K562 (cell line): ENCODE data around the gene GNG14. TPM values are rescaled to one million over a fixed set of nuclear protein-coding genes. Genes with fewer than 3 reads are reported as not detected.

Source experiments
- ATAC-seq: fragments of 200-7000 bp; cut with Tn5 transposase; 3 replicates; pipeline ENCODE4 v1.9.1; 2020; ENCODE audit warnings: moderate library complexity
- BruUV-seq: library from RNA; stranded (reverse); fragments of 400-500 nt; replicated peaks from 2 replicates; lab custom pipeline; 2021; lab: Mats Ljungman, UMichigan
- CTCF ChIA-PET: fragments of 300-600 bp; formaldehyde crosslinking; extraction: SDS; loops from one replicate; lab custom pipeline; 2021; ENCODE audit warnings: low intra/inter-chr PET ratio; lab: Yijun Ruan, JAX
- POLR2A ChIA-PET: fragments of 300-600, 350-650 bp; sonication (Branson Sonifier 250); formaldehyde crosslinking; extraction: SDS; loops from one replicate; lab custom pipeline; 2021; ENCODE audit warnings: antibody characterized with exemption, inconsistent platforms; lab: Yijun Ruan, JAX
- DNase-seq, 4 experiments: peaks; one replicate each; pipeline versions ENCODE4 v3.0.0 to v3.0.0-alpha.2; 2011 to 2018; ENCODE audit warnings: low spot score in 3 of 4, mixed read lengths in 3 of 4; ENCODE audit errors: extremely low read depth in 1 of 4
- FAIRE-seq: peaks from 2 replicates; lab custom pipeline; 2011; peaks lifted over from hg19 to GRCh38; lab: Jason Lieb, UNC
- H2AFZ ChIP-seq: 2 replicates; pipeline ENCODE4 v1.6.0; 2011; ENCODE audit warnings: low read depth, low read length, control low read depth, inconsistent platforms
- H3K27ac ChIP-seq: fragments of 200-600 bp; 3 replicates; pipeline ENCODE4 v1.8.0; 2011; ENCODE audit warnings: low read depth, mild to moderate bottlenecking, control low read depth, inconsistent platforms, low read length, moderate library complexity, mixed read lengths; ENCODE audit errors: extremely low read depth
- H3K27me3 ChIP-seq, 2 experiments: fragments of 300-600 bp in 1 of 2; 2 replicates in 1 of 2; 3 replicates in 1 of 2; pipeline versions ENCODE4 v1.6.0 to v1.8.0; 2011; ENCODE audit warnings: inconsistent platforms in 2 of 2, low read length in 2 of 2, mild to moderate bottlenecking in 1 of 2, mixed read lengths in 1 of 2, moderate library complexity in 1 of 2; ENCODE audit not compliant: control insufficient read depth in 2 of 2, insufficient read depth in 2 of 2
- H3K36me3 ChIP-seq: fragments of 300-600 bp; 3 replicates; pipeline ENCODE4 v1.8.0; 2011; ENCODE audit warnings: mild to moderate bottlenecking, low read length, inconsistent platforms; ENCODE audit not compliant: control insufficient read depth, insufficient read depth
- H3K4me1 ChIP-seq, 2 experiments: fragments of 200-600 bp in 1 of 2; replicated peaks in 1 of 2; 2 replicates in 1 of 2; 3 replicates in 1 of 2; pipeline versions ENCODE4 v1.5.1 to v1.8.0; 2011; ENCODE audit warnings: inconsistent platforms in 2 of 2, low read length in 2 of 2, mild to moderate bottlenecking in 1 of 2, mixed read lengths in 1 of 2, moderate library complexity in 1 of 2; ENCODE audit not compliant: control insufficient read depth in 2 of 2, insufficient read depth in 2 of 2
- H3K4me2 ChIP-seq: 2 replicates; pipeline ENCODE4 v1.6.1; 2011; ENCODE audit warnings: low read length, control low read depth, inconsistent platforms, mixed read lengths; ENCODE audit not compliant: insufficient read depth
- H3K4me3 ChIP-seq: fragments of 200-600 bp; sonication (generic), shearing (Covaris generic); 2 replicates; pipeline ENCODE4 v1.5.1; 2016; ENCODE audit warnings: control low read depth, inconsistent platforms
- H3K79me2 ChIP-seq: fragments of 200-600 bp; 3 replicates; pipeline ENCODE4 v1.8.0; 2011; ENCODE audit warnings: low read length, inconsistent platforms; ENCODE audit not compliant: control insufficient read depth, insufficient read depth
- H3K9ac ChIP-seq, 2 experiments: 2 replicates each; pipeline versions ENCODE4 v1.6.0 to v1.6.1; 2011; ENCODE audit warnings: low read depth in 2 of 2, low read length in 2 of 2, control low read depth in 1 of 2, inconsistent platforms in 1 of 2, mild to moderate bottlenecking in 1 of 2, mixed read lengths in 1 of 2; ENCODE audit not compliant: insufficient read depth in 1 of 2
- H3K9me1 ChIP-seq: one replicate; pipeline ENCODE4 v1.6.0; 2011; ENCODE audit warnings: inconsistent platforms, mild to moderate bottlenecking, low read length, moderate library complexity; ENCODE audit not compliant: control insufficient read depth, insufficient read depth
- H3K9me3 ChIP-seq: replicated peaks from 2 replicates; pipeline ENCODE4 v1.5.1; 2011; ENCODE audit warnings: low read depth, low read length, inconsistent platforms; ENCODE audit not compliant: control insufficient read depth, insufficient read depth
- H4K20me1 ChIP-seq: replicated peaks from 2 replicates; pipeline ENCODE4 v1.6.1; 2011; ENCODE audit warnings: low read length, inconsistent platforms, mixed read lengths; ENCODE audit not compliant: control insufficient read depth, insufficient read depth
- ARNT ChIP-seq, 2 experiments: fragments of 450-650 bp; IDR thresholded peaks; 2 replicates each; pipeline ENCODE4 v1.6.1; 2016; ENCODE audit warnings: mild to moderate bottlenecking in 1 of 2
- E2F3 ChIP-seq: fragments of 250-450 bp; sonication (Bioruptor Pico); IDR thresholded peaks from 2 replicates; pipeline ENCODE4 v1.4.0; 2020; ENCODE audit warnings: mild to moderate bottlenecking
- ESRRB ChIP-seq: fragments of 250-450 bp; sonication (Bioruptor Pico); IDR thresholded peaks from 2 replicates; pipeline ENCODE4 v1.5.0; 2020; ENCODE audit warnings: mild to moderate bottlenecking, moderate library complexity, borderline replicate concordance
- HDAC8 ChIP-seq: fragments of 450-650 bp; IDR thresholded peaks from 2 replicates; pipeline ENCODE4 v1.6.1; 2016; ENCODE audit warnings: mild to moderate bottlenecking, missing genetic modification characterization, moderate library complexity, missing compliant biosample characterization
- HIVEP1 ChIP-seq: fragments of 250-450 bp; sonication (Bioruptor Pico); IDR thresholded peaks from 2 replicates; pipeline ENCODE4 v1.4.0; 2020; ENCODE audit warnings: mild to moderate bottlenecking
- HMBOX1 ChIP-seq: sonication (generic); IDR thresholded peaks from 2 replicates; pipeline ENCODE4 v1.6.1; 2016
- HNRNPK ChIP-seq: fragments of 200-400 bp; formaldehyde crosslinking; IDR thresholded peaks from one replicate; pipeline ENCODE4 v1.6.1; 2018; ENCODE audit warnings: mild to moderate bottlenecking, low read depth, low read length; ENCODE audit not compliant: poor library complexity, severe bottlenecking
- JUNB ChIP-seq: fragments of 450-650 bp; formaldehyde crosslinking; conservative IDR thresholded peaks from 2 replicates; pipeline ENCODE4 v1.4.0; 2020; ENCODE audit warnings: mild to moderate bottlenecking
- MBD2 ChIP-seq: sonication (generic); IDR thresholded peaks from 2 replicates; pipeline ENCODE4 v1.6.1; 2016; ENCODE audit warnings: low read depth, borderline replicate concordance
- MLX ChIP-seq, 2 experiments: fragments of 450-650 bp in 1 of 2; sonication (generic) in 1 of 2; formaldehyde crosslinking; conservative IDR thresholded peaks; 2 replicates each; pipeline versions ENCODE4 v1.4.0 to v1.8.1; 2020 to 2022; ENCODE audit warnings: mild to moderate bottlenecking in 1 of 2, missing genetic modification reagents in 1 of 2
- NCOR1 ChIP-seq: fragments of 450-650 bp; IDR thresholded peaks from 2 replicates; pipeline ENCODE4 v1.6.1; 2016; ENCODE audit warnings: mild to moderate bottlenecking, moderate library complexity
- POLR2AphosphoS2 ChIP-seq: IDR thresholded peaks from 2 replicates; pipeline ENCODE4 v1.6.1; 2012; ENCODE audit warnings: low read length, improper control_type of control experiment
- RAD21 ChIP-seq, 2 experiments: fragments of 250-450 bp in 1 of 2; fragments of 450-650 bp in 1 of 2; sonication (Bioruptor Pico) in 1 of 2; formaldehyde crosslinking in 1 of 2; IDR thresholded peaks in 1 of 2; conservative IDR thresholded peaks in 1 of 2; 2 replicates each; pipeline versions ENCODE4 v1.4.0 to v1.8.0; 2020 to 2022; ENCODE audit warnings: mild to moderate bottlenecking in 2 of 2, moderate library complexity in 1 of 2
- SIRT6 ChIP-seq: IDR thresholded peaks from one replicate; pipeline ENCODE4 v1.6.1; 2012; ENCODE audit warnings: low read depth, mild to moderate bottlenecking, control low read depth, inconsistent platforms, low read length, moderate library complexity
- SMARCA5 ChIP-seq: fragments of 450-650 bp; IDR thresholded peaks from 2 replicates; pipeline ENCODE4 v1.6.1; 2016
- SRF ChIP-seq, 2 experiments: fragments of 250-450, 450-650 bp in 1 of 2; sonication (Bioruptor Pico) in 1 of 2; sonication (generic) in 1 of 2; formaldehyde crosslinking; IDR thresholded peaks; 2 replicates each; pipeline versions ENCODE4 v1.5.0 to v1.5.1; 2020 to 2022; ENCODE audit warnings: mild to moderate bottlenecking in 1 of 2, missing genetic modification reagents in 1 of 2
- ZBTB8A ChIP-seq: fragments of 450-650 bp; IDR thresholded peaks from 2 replicates; pipeline ENCODE4 v1.6.1; 2018; ENCODE audit warnings: mild to moderate bottlenecking, moderate library complexity; ENCODE audit not compliant: partially characterized antibody
- ZNF778 ChIP-seq: fragments of 450-650 bp; formaldehyde crosslinking; IDR thresholded peaks from 2 replicates; pipeline ENCODE4 v1.4.0; 2020; ENCODE audit warnings: mild to moderate bottlenecking, moderate library complexity
- WGBS: fragments of 100-300 bp; shearing (Covaris generic); methylation state at CpG from one replicate; pipeline ENCODE4 v1.1.6; 2016; ENCODE audit warnings: low coverage, mixed read lengths; ENCODE audit not compliant: insufficient coverage; ENCODE audit errors: missing lambda C conversion rate; 5-methylcytosine and 5-hydroxymethylcytosine counted together
- in situ Hi-C: fragments of 300-500 bp; cut with MboI; formaldehyde crosslinking; loops from 4 replicates; pipeline ENCODE4 v1.15.0; 2018; ENCODE audit warnings: inconsistent platforms, mixed read lengths
- intact Hi-C: fragments of 100-400 bp; cut with micrococcal nuclease; formaldehyde crosslinking; loops from 2 replicates; pipeline ENCODE4 v1.14.2; 2022
- polyA plus RNA-seq, 8 experiments: library from polyadenylated mRNA; depleted of rRNA in 4 of 8; stranded (reverse) in 5 of 8; unstranded in 3 of 8; fragments of >200 nt; fragmentation: Nextera tagmentation in 2 of 8; fragmentation: Illumina TruSeq in 1 of 8; extraction: Ambion mirVana in 2 of 8; extraction: Trizol in 1 of 8; gene quantifications; 2 replicates each; pipeline versions ENCODE4 v1.2.1 to v1.2.3, GENCODE V29; 2011 to 2014; ENCODE audit warnings: inconsistent platforms in 1 of 8, missing spikeins in 1 of 8
- total RNA-seq, 7 experiments: library from RNA; depleted of rRNA in 6 of 7; stranded (reverse); fragments of >200 nt in 6 of 7; fragmentation: Illumina TruSeq in 2 of 7; extraction: Trizol in 2 of 7; gene quantifications; 2 replicates each; pipeline versions ENCODE4 v1.2.1 to v1.2.3, GENCODE V29; 2011 to 2021; ENCODE audit warnings: low replicate concordance in 1 of 7
- TF ChIP-seq, protein P1 (sequence below): fragments of 250-450 bp; sonication (Bioruptor Pico); IDR thresholded peaks from 2 replicates; pipeline ENCODE4 v1.4.0; 2020; ENCODE audit warnings: borderline replicate concordance

The GNG14 gene
- total and polyA plus RNA-seq, 9 of the 15 experiments (the other 6 are each of a cell fraction or from before 2014, with no cell fraction given), result not detected

DNA sequence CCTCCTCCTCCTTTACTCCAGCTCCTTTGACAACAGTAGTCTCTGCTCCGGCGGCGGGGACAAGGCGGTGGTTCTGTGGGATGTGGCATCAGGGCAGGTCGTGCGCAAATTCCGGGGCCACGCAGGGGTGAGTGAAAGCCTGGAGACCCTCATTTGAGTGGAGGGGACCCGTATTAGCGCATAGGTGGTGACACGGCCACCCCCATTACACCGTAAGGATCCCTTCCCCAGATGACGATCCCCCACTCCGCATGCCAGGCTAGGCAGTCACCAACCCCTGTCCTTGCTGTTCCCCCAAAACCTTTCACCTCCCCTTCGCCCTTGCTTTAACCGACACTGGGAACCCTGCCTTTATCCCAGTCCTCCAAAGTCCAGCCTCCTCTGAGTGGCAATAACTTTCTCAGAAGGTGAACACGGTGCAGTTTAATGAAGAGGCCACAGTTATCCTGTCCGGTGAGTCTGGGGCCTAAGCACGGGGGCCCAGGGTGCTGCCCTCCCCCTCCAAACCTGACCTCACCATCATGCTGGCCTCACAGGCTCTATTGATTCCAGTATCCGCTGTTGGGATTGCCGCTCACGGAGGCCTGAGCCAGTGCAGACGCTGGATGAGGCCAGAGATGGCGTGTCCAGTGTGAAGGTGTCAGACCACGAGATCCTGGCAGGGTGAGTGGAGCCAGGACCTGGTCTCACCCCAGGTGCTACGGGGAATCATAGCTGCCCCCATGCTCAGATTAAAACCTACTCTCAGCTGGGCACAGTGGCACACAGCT, 17.5 kb upstream of the GNG14 start:
- BruUV-seq, result no TSS peak
- peak overlapping the region; percentile 94 for H3K27ac ChIP-seq
- TF ChIP-seq POLR2AphosphoS2 (peak; percentile 47; the same call in 1 of the 2 replicates), NCOR1 (no peak), HIVEP1 (CRISPR knock-in tag) (no peak), ZBTB8A (no peak), E2F3 (CRISPR knock-in tag) (0 out of 2 replicates have a peak, but pooled peaks have one; percentile 7), ZNF778 (CRISPR knock-in tag) (no peak), ESRRB (CRISPR knock-in tag) (no peak), HNRNPK (no peak), MLX (CRISPR knock-in tag; conservative IDR thresholded peaks at IDR 0.05) (no peak), JUNB (CRISPR knock-in tag) (no peak), HDAC8 (tag) (no peak), ARNT (IDR thresholded peaks at IDR 0.05) (no peak), SMARCA5 (no peak), RAD21 (CRISPR knock-in tag; conservative IDR thresholded peaks at IDR 0.05 in 1 of 2, IDR thresholded peaks at IDR 0.05 in 1 of 2) (no peak), HMBOX1 (no peak), MBD2 (no peak; the same call in 1 of the 2 replicates), SRF (CRISPR knock-in tag; IDR thresholded peaks at IDR 0.05) (no peak), SIRT6 (no peak)
- TF ChIP-seq, protein P1, sequence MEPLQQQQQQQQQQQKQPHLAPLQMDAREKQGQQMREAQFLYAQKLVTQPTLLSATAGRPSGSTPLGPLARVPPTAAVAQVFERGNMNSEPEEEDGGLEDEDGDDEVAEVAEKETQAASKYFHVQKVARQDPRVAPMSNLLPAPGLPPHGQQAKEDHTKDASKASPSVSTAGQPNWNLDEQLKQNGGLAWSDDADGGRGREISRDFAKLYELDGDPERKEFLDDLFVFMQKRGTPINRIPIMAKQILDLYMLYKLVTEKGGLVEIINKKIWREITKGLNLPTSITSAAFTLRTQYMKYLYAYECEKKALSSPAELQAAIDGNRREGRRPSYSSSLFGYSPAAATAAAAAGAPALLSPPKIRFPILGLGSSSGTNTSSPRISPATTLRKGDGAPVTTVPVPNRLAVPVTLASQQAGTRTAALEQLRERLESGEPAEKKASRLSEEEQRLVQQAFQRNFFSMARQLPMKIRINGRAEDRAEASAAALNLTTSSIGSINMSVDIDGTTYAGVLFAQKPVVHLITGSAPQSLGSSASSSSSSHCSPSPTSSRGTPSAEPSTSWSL (CRISPR knock-in tag), result no peak

More for the DNA sequence above, 17.5 kb upstream of the GNG14 start:
- FAIRE-seq, result peak; percentile 26
- 21% methylated on average over 25 of the region's 26 CpGs for WGBS
- peak overlapping the region; percentile 88 to 100 for H3K9ac ChIP-seq
- H3K36me3 ChIP-seq, result peaks cover 43% of the 10 kb centered on the region; the same call in 2 of the 3 replicates
- intact Hi-C loops (no loop called here), in situ Hi-C loops (loop anchor here (5.0 to 10.0 kb wide), 2 partner anchors 108 to 466 kb away; no protein-coding TSS in a partner anchor)
- ChIA-PET POLR2A (interaction anchor here (0.8 to 4.7 kb wide), 3 partner anchors 10 to 125 kb away, joined by 3 to 39 read pairs (median 3); partner anchors contain the start of gene DHPS), CTCF (interaction anchor here (0.7 kb wide), 1 partner anchor 608 kb away, joined by 3 read pairs; no protein-coding TSS in a partner anchor)
- no peak for DNase-seq
- H3K9me1 ChIP-seq, result no peaks in the 10 kb centered on the region
- H4K20me1 ChIP-seq, result peaks cover 5% of the 10 kb centered on the region; the same call in 1 of the 2 replicates
- H3K4me3 ChIP-seq, result peak overlapping the region; percentile 74
- H3K4me2 ChIP-seq, result peak overlapping the region; percentile 88
- peak overlapping the region; percentile 98 for H2AFZ ChIP-seq
- no peaks in the 10 kb centered on the region for H3K9me3 ChIP-seq
- H3K4me1 ChIP-seq, result peaks cover 18 to 51% of the 10 kb centered on the region in 2 experiments; a peak in 4 of 5 replicates
- peaks cover 34% of the 10 kb centered on the region for H3K79me2 ChIP-seq
- H3K27me3 ChIP-seq, result no peaks in the 10 kb centered on the region
- no peak for ATAC-seq
